Testis (tissue), 3 donors: Measurements from ENCODE around the gene DDX49. TPM values are rescaled to one million over a fixed set of nuclear protein-coding genes. Genes with fewer than 3 reads are reported as not detected.

Source experiments
- DNase-seq: peaks from one replicate; pipeline ENCODE4 v3.0.0-alpha.2; 2019
- H3K27ac ChIP-seq, 2 donors: fragments of 200-600 bp; sonication (generic); one replicate each; pipeline ENCODE4 v1.5.1; 2019
- H3K27me3 ChIP-seq: fragments of 200-600 bp; sonication (generic); one replicate; pipeline ENCODE4 v1.5.1; 2019
- H3K36me3 ChIP-seq: fragments of 200-600 bp; sonication (generic); one replicate; pipeline ENCODE4 v1.5.1; 2017; ENCODE audit warnings: low read depth; ENCODE audit errors: missing control alignments
- H3K4me1 ChIP-seq: fragments of 200-600 bp; sonication (generic); one replicate; pipeline ENCODE4 v1.5.1; 2019
- H3K4me3 ChIP-seq, 2 donors: fragments of 200-600 bp; sonication (generic); one replicate each; pipeline ENCODE4 v1.5.1; 2017 to 2019
- H3K9me3 ChIP-seq: fragments of 200-600 bp; sonication (generic); one replicate; pipeline ENCODE4 v1.5.1; 2017
- POLR2A ChIP-seq: fragments of 450-650 bp; IDR thresholded peaks from one replicate; pipeline ENCODE4 v1.6.1; 2017; ENCODE audit warnings: antibody characterized with exemption, mild to moderate bottlenecking, moderate library complexity
- WGBS, 2 donors: methylation state at CpG; one replicate each; pipeline ENCODE4 v1.1.5; 2018; 5-methylcytosine and 5-hydroxymethylcytosine counted together
- intact Hi-C: fragments of 100-400 bp; cut with DNase I; formaldehyde crosslinking; loops from one replicate; pipeline ENCODE4 v1.15.1; 2023; ENCODE audit warnings: low total_unique reads
- polyA plus RNA-seq: library from polyadenylated mRNA; stranded (reverse); fragments of 350-450 nt; fragmentation: Illumina TruSeq; extraction: RNeasy Lipid Tissue Mini Kit (QIAGEN cat#74804); gene quantifications from one replicate; pipeline ENCODE4 v1.2.3, GENCODE V29; 2014; ENCODE audit warnings: low read depth, low replicate concordance; ENCODE audit not compliant: insufficient read depth
- total RNA-seq, 2 donors: library from RNA; depleted of rRNA; stranded (reverse); fragments of >200 nt; gene quantifications; one replicate each; pipeline ENCODE4 v1.2.3, GENCODE V29; 2016
- TF ChIP-seq, protein P1 (sequence below), 3 experiments: fragments of 450-650 bp in 2 of 3; fragments of 200-600 bp in 1 of 3; sonication (generic) in 1 of 3; IDR thresholded peaks; one replicate each; pipeline ENCODE4 v1.5.1; 2016 to 2019; ENCODE audit warnings: antibody characterized with exemption in 3 of 3, mild to moderate bottlenecking in 2 of 3, moderate library complexity in 1 of 3

Gene DDX49
- total and polyA plus RNA-seq, 3 donors from 2014 or later = 65.6 to 95.6 (median 84.8) TPM

DNA sequence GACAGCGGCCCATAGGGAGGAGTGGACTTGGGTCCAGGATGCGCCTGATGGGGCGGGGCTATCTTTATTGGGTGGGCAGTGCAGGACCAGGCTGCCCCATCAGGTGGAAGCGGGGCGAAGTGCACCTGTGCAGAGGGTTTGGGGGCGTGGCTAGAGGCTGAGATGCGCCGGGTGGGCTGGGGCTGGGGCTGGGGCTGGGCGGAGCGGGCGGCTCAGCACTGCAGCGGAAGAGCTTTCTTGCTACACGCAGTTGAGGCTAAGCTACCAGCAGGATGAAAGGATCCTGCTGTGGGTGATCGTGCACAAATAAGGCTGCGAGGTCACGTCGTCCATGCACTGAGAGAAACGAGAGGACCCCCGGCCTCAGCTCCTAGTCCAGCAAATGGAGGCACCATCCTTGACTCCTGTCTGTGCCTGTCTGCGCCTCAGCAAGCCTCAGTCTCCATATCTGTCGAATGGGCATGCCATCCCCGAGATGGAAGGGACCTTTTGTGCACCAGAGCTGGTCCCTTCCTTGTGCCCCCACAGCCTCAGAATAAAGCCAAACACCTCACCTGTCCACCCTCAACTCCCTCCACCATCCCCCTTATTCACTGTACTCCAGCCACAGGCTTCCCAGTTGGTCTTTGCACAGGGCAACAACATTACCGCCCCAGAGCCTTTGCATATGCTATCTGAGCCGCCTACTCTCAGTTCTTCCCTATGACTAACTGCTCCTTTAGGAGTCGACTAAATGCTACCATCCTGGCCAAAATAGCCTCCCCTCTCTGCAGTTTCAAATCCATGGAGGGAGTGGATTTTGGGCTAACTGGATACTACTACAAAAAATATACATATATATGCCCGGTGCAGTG lies 42.5 kb downstream of the DDX49 start:
- no peaks in the 10 kb centered on the region for H3K27me3 ChIP-seq
- WGBS, 2 donors = 20 to 26% methylated on average over 17 to 26 of the region's 26 CpGs
- no peak for DNase-seq
- H3K9me3 ChIP-seq = no peaks in the 10 kb centered on the region
- no peak overlapping the region for H3K4me3 ChIP-seq
- no peaks in the 10 kb centered on the region for H3K36me3 ChIP-seq
- intact Hi-C loops = no loop called here
- H3K27ac ChIP-seq = no peak overlapping the region
- H3K4me1 ChIP-seq = no peaks in the 10 kb centered on the region
- TF ChIP-seq, protein P1, sequence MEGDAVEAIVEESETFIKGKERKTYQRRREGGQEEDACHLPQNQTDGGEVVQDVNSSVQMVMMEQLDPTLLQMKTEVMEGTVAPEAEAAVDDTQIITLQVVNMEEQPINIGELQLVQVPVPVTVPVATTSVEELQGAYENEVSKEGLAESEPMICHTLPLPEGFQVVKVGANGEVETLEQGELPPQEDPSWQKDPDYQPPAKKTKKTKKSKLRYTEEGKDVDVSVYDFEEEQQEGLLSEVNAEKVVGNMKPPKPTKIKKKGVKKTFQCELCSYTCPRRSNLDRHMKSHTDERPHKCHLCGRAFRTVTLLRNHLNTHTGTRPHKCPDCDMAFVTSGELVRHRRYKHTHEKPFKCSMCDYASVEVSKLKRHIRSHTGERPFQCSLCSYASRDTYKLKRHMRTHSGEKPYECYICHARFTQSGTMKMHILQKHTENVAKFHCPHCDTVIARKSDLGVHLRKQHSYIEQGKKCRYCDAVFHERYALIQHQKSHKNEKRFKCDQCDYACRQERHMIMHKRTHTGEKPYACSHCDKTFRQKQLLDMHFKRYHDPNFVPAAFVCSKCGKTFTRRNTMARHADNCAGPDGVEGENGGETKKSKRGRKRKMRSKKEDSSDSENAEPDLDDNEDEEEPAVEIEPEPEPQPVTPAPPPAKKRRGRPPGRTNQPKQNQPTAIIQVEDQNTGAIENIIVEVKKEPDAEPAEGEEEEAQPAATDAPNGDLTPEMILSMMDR (IDR thresholded peaks at IDR 0.05) = no peak
- no peak for TF ChIP-seq POLR2A

GRCh38 chr19:18964121-18964520 lies 44.6 kb downstream of the DDX49 start:
- H3K27ac ChIP-seq = no peak overlapping the region
- H3K36me3 ChIP-seq = no peaks in the 10 kb centered on the region
- no peaks in the 10 kb centered on the region for H3K9me3 ChIP-seq
- no peaks in the 10 kb centered on the region for H3K4me1 ChIP-seq
- DNase-seq = no peak
- 91 to 94% methylated on average over 9 of the region's 9 CpGs for WGBS, 2 donors
- TF ChIP-seq POLR2A = no peak
- TF ChIP-seq, protein P1 (IDR thresholded peaks at IDR 0.05) = no peak
- H3K27me3 ChIP-seq = no peaks in the 10 kb centered on the region
- intact Hi-C loops = no loop called here
- no peak overlapping the region for H3K4me3 ChIP-seq

DNA sequence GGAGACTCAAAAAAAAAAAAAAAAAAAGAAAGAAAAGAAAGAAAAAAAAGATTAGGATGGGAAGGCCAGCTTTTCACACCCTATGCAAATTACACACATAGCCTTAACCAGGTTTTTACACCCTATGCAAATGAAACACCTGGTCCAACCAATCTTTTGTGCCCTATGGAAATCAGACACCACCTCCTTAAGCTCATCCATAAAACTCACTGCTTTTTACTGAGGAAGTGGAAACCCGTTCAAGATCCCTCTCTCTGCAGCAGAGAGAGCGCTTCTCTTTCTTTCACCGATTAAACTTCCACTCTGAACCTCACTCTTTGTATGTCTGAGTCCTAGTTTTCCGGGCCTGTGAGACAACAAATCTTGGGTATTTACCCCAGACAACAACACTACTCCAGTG lies 46.8 kb downstream of the DDX49 start:
- Histone ChIP-seq H3K4me1 (no peaks in the 10 kb centered on the region), H3K9me3 (no peaks in the 10 kb centered on the region), H3K36me3 (no peaks in the 10 kb centered on the region), H3K27ac (peak overlapping the region in 1 of 2 donors; percentile 32), H3K27me3 (no peaks in the 10 kb centered on the region), H3K4me3 (no peak overlapping the region)
- no peak for DNase-seq
- intact Hi-C loops = no loop called here
- TF ChIP-seq POLR2A = no peak
- TF ChIP-seq, protein P1 (IDR thresholded peaks at IDR 0.05) = no peak
- 60 to 69% methylated on average over 4 of the region's 4 CpGs for WGBS, 2 donors

- Histone ChIP-seq H3K36me3 (no peaks in the 10 kb centered on the region), H3K27me3 (no peaks in the 10 kb centered on the region), H3K4me1 (peaks cover 2% of the 10 kb centered on the region), H3K4me3 (no peak overlapping the region), H3K9me3 (no peaks in the 10 kb centered on the region), H3K27ac (peak overlapping the region in 1 of 2 donors; percentile 32)
- DNase-seq = peak; percentile 42
- TF ChIP-seq, protein P1 (IDR thresholded peaks at IDR 0.05) = no peak
- TF ChIP-seq POLR2A = no peak
- 66 to 74% methylated on average over 11 of the region's 11 CpGs for WGBS, 2 donors
- intact Hi-C loops = no loop called here
Measured at GRCh38 chr19:18967358-18968146, 48.0 kb downstream of the DDX49 start.
